Measurements from ENCODE around the gene ANK2. TPM values are rescaled to one million over a fixed set of nuclear protein-coding genes. Genes with fewer than 3 reads are reported as not detected.
A peak's percentile ranks its signal among the peaks of the same experiment; 100 is the strongest.

The ANK2 gene
- total and polyA plus RNA-seq, 2 of the 13 experiments (the other 11 are each of a cell fraction or from before 2014, with no cell fraction given), result 2.7 to 15.1 TPM

DNA sequence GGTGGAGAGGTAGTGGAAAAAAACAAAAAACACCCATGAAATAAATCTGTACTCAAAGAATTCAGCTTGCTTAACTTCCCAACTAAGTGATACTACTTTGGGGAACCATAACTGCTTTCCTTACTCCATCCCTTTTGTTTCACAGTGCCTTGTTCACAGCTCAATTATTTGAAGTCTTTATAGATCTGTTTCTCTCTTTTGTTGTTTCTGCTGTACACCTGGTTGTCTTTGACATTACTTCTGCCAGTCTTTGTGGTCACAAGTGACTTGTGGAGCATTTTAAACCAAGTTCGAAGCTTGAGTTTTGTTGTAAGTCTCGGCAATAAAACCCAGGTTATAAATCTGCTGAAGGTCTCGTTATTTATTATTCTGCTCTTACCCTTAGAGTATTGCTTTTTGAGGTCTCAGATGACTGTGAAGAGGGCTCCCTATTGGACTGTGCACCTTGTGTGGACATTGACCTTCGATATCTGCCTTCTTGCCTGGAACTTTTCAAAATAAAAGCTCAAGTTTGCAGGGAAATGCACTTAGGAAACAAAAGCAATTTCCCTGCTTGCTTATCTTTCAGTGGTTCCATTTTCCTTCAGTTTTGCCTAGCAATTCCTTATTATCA lies 59.8 kb downstream of the ANK2 start:
- WGBS (ENCODE audit: low lambda C conversion rate), result 19% methylated on average over 4 of the region's 4 CpGs
- H3K27ac ChIP-seq (ENCODE audit: extremely low read length, insufficient read depth, low read length), result no peak overlapping the region
- peak overlapping the region; percentile 58 for H2AFZ ChIP-seq (ENCODE audit: low read length)
- no peaks in the 10 kb centered on the region for H3K27me3 ChIP-seq (ENCODE audit: control insufficient read depth in 1 of 2, insufficient read depth in 2 of 2, low read length in 2 of 2)
- no TSS peak for BruUV-seq (replicated peaks)
- intact Hi-C loops (cut with micrococcal nuclease; ENCODE audit: unreplicated experiment) (loop anchor here (5.0 kb wide), 1 partner anchor 283 kb away; no protein-coding TSS in a partner anchor), in situ Hi-C loops (cut with HindIII; ENCODE audit: extremely low pct_ligation_motif_present, low pct_unique_long_range_greater_than_20kb) (loop anchor here (5.0 kb wide), 1 partner anchor 43 kb away; no protein-coding TSS in a partner anchor)
- POLR2A ChIA-PET, result interaction anchor here (1.0 to 2.4 kb wide), 3 partner anchors 33 to 38 kb away, joined by 11 read pairs; no protein-coding TSS in a partner anchor
- no peaks in the 10 kb centered on the region for H3K79me2 ChIP-seq (ENCODE audit: insufficient read depth, low read length)
- H3K4me1 ChIP-seq (ENCODE audit: insufficient read depth, low read length), result peaks cover 26% of the 10 kb centered on the region
- DNase-seq (ENCODE audit: low spot score), result peak; percentile 46
- no peak overlapping the region for H3K9ac ChIP-seq (ENCODE audit: insufficient read depth, low read depth, low read length)
- FAIRE-seq, result peak; percentile 34
- H3K4me3 ChIP-seq (replicated peaks in 1 of 3; ENCODE audit: insufficient read depth in 1 of 3, low read depth in 2 of 3, low read length in 3 of 3), result 0 out of 6 replicates have a peak overlapping the region, but pooled peaks of 1 of the 3 experiments have one; percentile 13
- H4K20me1 ChIP-seq (ENCODE audit: insufficient read depth, low read length), result no peaks in the 10 kb centered on the region
- peak; percentile 93 for ATAC-seq
- no peaks in the 10 kb centered on the region for H3K36me3 ChIP-seq (replicated peaks in 1 of 2; ENCODE audit: control insufficient read depth in 1 of 2, insufficient read depth in 2 of 2, low read length in 2 of 2)
- CTCF ChIA-PET (ENCODE audit: low intra/inter-chr PET ratio, low total read pairs), result no interaction called here
- H3K9me3 ChIP-seq (ENCODE audit: low read length), result no peaks in the 10 kb centered on the region
- peak overlapping the region; percentile 45 for H3K4me2 ChIP-seq (ENCODE audit: low read depth, low read length)
- TF ChIP-seq ZNF619 (CRISPR knock-in tag; IDR thresholded peaks at IDR 0.05) (no peak), POGZ (CRISPR knock-in tag; IDR thresholded peaks at IDR 0.05) (peak; percentile 89), FOSL2 (CRISPR knock-in tag; IDR thresholded peaks at IDR 0.05) (0 out of 2 replicates have a peak, but pooled peaks have one; percentile 19), KMT2B (CRISPR knock-in tag; IDR thresholded peaks at IDR 0.05) (0 out of 2 replicates have a peak, but pooled peaks have one; percentile 38), ZBTB25 (CRISPR knock-in tag; IDR thresholded peaks at IDR 0.05) (peak; percentile 52; the same call in 1 of the 2 replicates), YEATS2 (CRISPR knock-in tag; IDR thresholded peaks at IDR 0.05; ENCODE audit: borderline replicate concordance) (0 out of 2 replicates have a peak, but pooled peaks have one; percentile 17), ZNF30 (CRISPR knock-in tag; IDR thresholded peaks at IDR 0.05) (no peak), NFYC (CRISPR knock-in tag; IDR thresholded peaks at IDR 0.05) (peak; percentile 31; the same call in 1 of the 2 replicates), KMT2A (CRISPR knock-in tag; IDR thresholded peaks at IDR 0.05) (0 out of 2 replicates have a peak, but pooled peaks have one; percentile 27), SOX6 (IDR thresholded peaks at IDR 0.05) (no peak), SOX6 (CRISPR knock-in tag; IDR thresholded peaks at IDR 0.05) (peak; percentile 47; the same call in 1 of the 2 replicates), NCOR1 (IDR thresholded peaks at IDR 0.05; ENCODE audit: borderline replicate concordance, low read length) (peak; percentile 78), KDM6A (CRISPR knock-in tag; IDR thresholded peaks at IDR 0.05; ENCODE audit: low read depth) (peak; percentile 23; the same call in 1 of the 2 replicates), CEBPG (CRISPR knock-in tag; IDR thresholded peaks at IDR 0.05) (0 out of 2 replicates have a peak, but pooled peaks have one; percentile 25), FOXA3 (CRISPR knock-in tag; IDR thresholded peaks at IDR 0.05) (peak; percentile 54; the same call in 1 of the 2 replicates), PAXIP1 (CRISPR knock-in tag; conservative IDR thresholded peaks at IDR 0.05) (peak; percentile 73), ZSCAN9 (CRISPR knock-in tag; IDR thresholded peaks at IDR 0.05; ENCODE audit: borderline replicate concordance) (0 out of 2 replicates have a peak, but pooled peaks have one; percentile 48), DMAP1 (CRISPR knock-in tag; IDR thresholded peaks at IDR 0.05) (no peak), YY1 (IDR thresholded peaks at IDR 0.05; ENCODE audit: insufficient read depth, insufficient replicate concordance, low read depth, low read length) (no peak)
- TF ChIP-seq, protein P1, sequence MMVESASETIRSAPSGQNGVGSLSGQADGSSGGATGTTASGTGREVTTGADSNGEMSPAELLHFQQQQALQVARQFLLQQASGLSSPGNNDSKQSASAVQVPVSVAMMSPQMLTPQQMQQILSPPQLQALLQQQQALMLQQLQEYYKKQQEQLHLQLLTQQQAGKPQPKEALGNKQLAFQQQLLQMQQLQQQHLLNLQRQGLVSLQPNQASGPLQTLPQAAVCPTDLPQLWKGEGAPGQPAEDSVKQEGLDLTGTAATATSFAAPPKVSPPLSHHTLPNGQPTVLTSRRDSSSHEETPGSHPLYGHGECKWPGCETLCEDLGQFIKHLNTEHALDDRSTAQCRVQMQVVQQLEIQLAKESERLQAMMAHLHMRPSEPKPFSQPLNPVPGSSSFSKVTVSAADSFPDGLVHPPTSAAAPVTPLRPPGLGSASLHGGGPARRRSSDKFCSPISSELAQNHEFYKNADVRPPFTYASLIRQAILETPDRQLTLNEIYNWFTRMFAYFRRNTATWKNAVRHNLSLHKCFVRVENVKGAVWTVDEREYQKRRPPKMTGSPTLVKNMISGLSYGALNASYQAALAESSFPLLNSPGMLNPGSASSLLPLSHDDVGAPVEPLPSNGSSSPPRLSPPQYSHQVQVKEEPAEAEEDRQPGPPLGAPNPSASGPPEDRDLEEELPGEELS (CRISPR knock-in tag; IDR thresholded peaks at IDR 0.05), result 0 out of 2 replicates have a peak, but pooled peaks have one; percentile 29
